Heart left ventricle (tissue), 13 donors: Measurements from ENCODE around the gene NKAIN2.

Experiments used
- CTCF ChIP-seq, 12 donors: fragments of 200-600 bp; sonication (generic) in 4 of 12; IDR thresholded peaks; one replicate each; pipeline versions ENCODE4 v1.5.0 to v1.8.0; 2018 to 2022; ENCODE audit warnings: antibody characterized with exemption in 12 of 12, mild to moderate bottlenecking in 5 of 12
- POLR2A ChIP-seq, 2 donors: fragments of 450-650 bp; IDR thresholded peaks; one replicate each; pipeline ENCODE4 v1.6.1; 2017; ENCODE audit warnings: antibody characterized with exemption in 2 of 2, mild to moderate bottlenecking in 2 of 2, moderate library complexity in 2 of 2
- donor health status: ischemic (EF 13 %, LVEDD 7.1; RV severe dilation, severe dysfunction).
- donor health status: DM: no; HTN: yes; CAD: no.
- donor health status: DM: no; HTN: no; CAD: no.
- donor health status: ischemic (EF 25% LVEDD 6.9; RV normal size, moderate dysfunction).
- donor health status: ischemic (EF 25% LVEDD 5.7; RV mildly dilated, moderate dysfunction).
- donor health status: ischemic (EF 35%, LVEDD 5.7; RV mildly dilated, moderate dysfunction).
- donor health status: nonischemic (EF 11% LVEDD 7.7; RV severe dilation, severe dysfunction).
- donor health status: DM: yes; HTN: yes; CAD: no.
- donor health status: PGD.
- donor health status: ischemic (EF 29% LVEDD 5.4; RV normal size, mild dysfunction).
- donor health status: nonischemic (EF 23%, LVEDD 6.1; RV moderate dilation, normal function).

GRCh38 chr6:123838505-123839234, 35.0 kb downstream of the NKAIN2 start:
- TF ChIP-seq CTCF (IDR thresholded peaks at IDR 0.05) (no peak), POLR2A (IDR thresholded peaks at IDR 0.05) (no peak)
